RWPE2 (cell line): ENCODE data around the gene EPN3.
A peak's percentile ranks its signal among the peaks of the same experiment; 100 is the strongest.

Experiments used
- ATAC-seq: fragments of 200-7000 bp; cut with Tn5 transposase; 3 replicates; pipeline ENCODE4 v1.9.1; 2021; ENCODE audit warnings: low read depth
- DNase-seq: peaks from one replicate; pipeline ENCODE4 v3.0.0-alpha.2; 2020; ENCODE audit warnings: low spot score
- H3K27ac ChIP-seq: fragments of 450-650 bp; 2 replicates; pipeline ENCODE4 v1.5.1; 2017; ENCODE audit warnings: mild to moderate bottlenecking; ENCODE audit not compliant: poor library complexity, severe bottlenecking
- H3K27me3 ChIP-seq: fragments of 250-450 bp; sonication (Bioruptor Pico); 2 replicates; pipeline ENCODE4 v1.5.1; 2021; ENCODE audit warnings: mild to moderate bottlenecking, moderate library complexity; ENCODE audit not compliant: insufficient read depth, poor library complexity, severe bottlenecking
- H3K36me3 ChIP-seq: fragments of 250-450 bp; sonication (Bioruptor Pico); 2 replicates; pipeline ENCODE4 v1.5.1; 2020; ENCODE audit warnings: low read depth, mild to moderate bottlenecking, moderate library complexity
- H3K4me1 ChIP-seq: fragments of 250-450 bp; sonication (Bioruptor Pico); 2 replicates; pipeline ENCODE4 v1.5.1; 2021; ENCODE audit warnings: mild to moderate bottlenecking, moderate library complexity; ENCODE audit not compliant: insufficient read depth, poor library complexity, severe bottlenecking
- H3K4me3 ChIP-seq: fragments of 250-450 bp; sonication (Bioruptor Pico); 2 replicates; pipeline ENCODE4 v1.5.1; 2021; ENCODE audit warnings: mild to moderate bottlenecking, moderate library complexity; ENCODE audit not compliant: severe bottlenecking
- H3K9me3 ChIP-seq: fragments of 250-450 bp; sonication (Bioruptor Pico); 2 replicates; pipeline ENCODE4 v1.5.1; 2021; ENCODE audit warnings: mild to moderate bottlenecking, moderate library complexity; ENCODE audit not compliant: severe bottlenecking
- TF ChIP-seq, protein P1 (sequence below): fragments of 450-650 bp; IDR thresholded peaks from one replicate; pipeline ENCODE4 v1.5.1; 2017; ENCODE audit warnings: mild to moderate bottlenecking, moderate library complexity; ENCODE audit not compliant: poor library complexity, severe bottlenecking

Gene EPN3

DNA sequence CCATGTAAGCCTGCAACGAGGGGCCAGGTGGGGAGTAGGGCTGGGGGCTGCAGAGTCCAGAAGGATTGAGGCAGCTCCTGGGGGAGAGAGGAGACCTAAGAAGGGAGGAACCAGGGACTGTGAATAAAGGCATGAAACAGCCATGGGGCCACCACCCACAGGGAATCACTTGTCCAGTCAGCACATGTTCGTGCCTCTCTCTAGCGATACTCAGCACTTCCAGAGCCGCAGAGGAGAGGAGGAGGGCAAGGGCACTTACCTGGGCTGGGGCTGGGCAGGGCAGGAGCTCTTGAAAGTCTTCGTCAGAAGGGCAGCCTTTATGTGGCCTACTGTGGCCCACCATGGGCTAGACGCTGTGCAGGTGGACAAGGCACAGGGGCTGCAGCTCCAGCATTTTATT is 52.2 kb downstream of the EPN3 start:
- Histone ChIP-seq H3K9me3 (no peaks in the 10 kb centered on the region), H3K4me1 (peaks cover 4% of the 10 kb centered on the region), H3K36me3 (no peaks in the 10 kb centered on the region), H3K27me3 (no peaks in the 10 kb centered on the region), H3K27ac (no peak overlapping the region), H3K4me3 (no peak overlapping the region)
- DNase-seq, result no peak
- ATAC-seq, result peak; percentile 30; the same call in 1 of the 3 replicates
- TF ChIP-seq, protein P1, sequence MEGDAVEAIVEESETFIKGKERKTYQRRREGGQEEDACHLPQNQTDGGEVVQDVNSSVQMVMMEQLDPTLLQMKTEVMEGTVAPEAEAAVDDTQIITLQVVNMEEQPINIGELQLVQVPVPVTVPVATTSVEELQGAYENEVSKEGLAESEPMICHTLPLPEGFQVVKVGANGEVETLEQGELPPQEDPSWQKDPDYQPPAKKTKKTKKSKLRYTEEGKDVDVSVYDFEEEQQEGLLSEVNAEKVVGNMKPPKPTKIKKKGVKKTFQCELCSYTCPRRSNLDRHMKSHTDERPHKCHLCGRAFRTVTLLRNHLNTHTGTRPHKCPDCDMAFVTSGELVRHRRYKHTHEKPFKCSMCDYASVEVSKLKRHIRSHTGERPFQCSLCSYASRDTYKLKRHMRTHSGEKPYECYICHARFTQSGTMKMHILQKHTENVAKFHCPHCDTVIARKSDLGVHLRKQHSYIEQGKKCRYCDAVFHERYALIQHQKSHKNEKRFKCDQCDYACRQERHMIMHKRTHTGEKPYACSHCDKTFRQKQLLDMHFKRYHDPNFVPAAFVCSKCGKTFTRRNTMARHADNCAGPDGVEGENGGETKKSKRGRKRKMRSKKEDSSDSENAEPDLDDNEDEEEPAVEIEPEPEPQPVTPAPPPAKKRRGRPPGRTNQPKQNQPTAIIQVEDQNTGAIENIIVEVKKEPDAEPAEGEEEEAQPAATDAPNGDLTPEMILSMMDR, result no peak

DNA sequence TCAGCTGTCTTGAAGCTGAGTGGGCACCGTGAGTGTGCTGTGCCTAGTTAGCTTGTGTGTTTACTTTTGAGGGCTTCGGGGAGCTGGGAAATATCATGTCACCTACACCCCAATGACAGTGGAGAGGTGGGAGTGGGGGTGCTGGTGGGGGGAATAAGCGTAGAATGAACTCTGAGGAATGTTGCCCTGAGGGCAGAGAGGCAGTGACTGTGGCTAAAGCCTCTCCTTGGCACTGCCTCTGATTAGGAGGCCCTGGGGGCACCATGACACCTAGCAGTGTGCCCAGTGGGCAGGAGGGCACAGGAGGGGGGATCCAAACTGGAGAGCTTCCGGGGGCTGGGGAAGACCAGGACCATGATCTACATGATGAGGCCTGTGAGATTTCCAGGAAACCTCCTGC is 52.8 kb downstream of the EPN3 start:
- TF ChIP-seq, protein P1, result no peak
- ATAC-seq, result no peak
- Histone ChIP-seq H3K27me3 (no peaks in the 10 kb centered on the region), H3K27ac (no peak overlapping the region), H3K9me3 (no peaks in the 10 kb centered on the region), H3K36me3 (no peaks in the 10 kb centered on the region), H3K4me1 (peaks cover 4% of the 10 kb centered on the region), H3K4me3 (no peak overlapping the region)
- no peak for DNase-seq

DNA sequence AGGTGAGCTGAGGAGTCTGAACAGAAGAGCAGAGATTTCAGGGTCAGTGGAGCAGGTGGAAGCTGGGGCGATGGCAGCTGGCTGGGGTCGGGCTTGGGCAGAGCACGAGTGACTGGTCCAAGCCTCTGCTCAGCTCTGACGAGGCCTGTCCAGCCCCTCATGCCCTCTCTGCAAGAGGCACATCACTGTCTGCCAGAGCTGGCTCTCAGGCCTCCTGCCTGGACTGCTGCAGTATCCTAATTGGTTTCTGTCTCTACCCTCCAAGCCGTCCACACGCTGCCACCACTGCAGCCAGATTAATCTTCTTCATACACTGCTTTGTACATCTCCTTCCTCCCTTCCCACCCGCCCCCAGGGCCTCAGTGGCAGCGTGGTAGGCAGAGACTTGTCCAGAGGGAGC is 53.4 kb downstream of the EPN3 start:
- no peaks in the 10 kb centered on the region for H3K9me3 ChIP-seq
- H3K27ac ChIP-seq, result no peak overlapping the region
- H3K27me3 ChIP-seq, result no peaks in the 10 kb centered on the region
- no peaks in the 10 kb centered on the region for H3K36me3 ChIP-seq
- H3K4me1 ChIP-seq, result peaks cover 4% of the 10 kb centered on the region
- ATAC-seq (no peak), DNase-seq (no peak)
- TF ChIP-seq, protein P1, result no peak
- no peak overlapping the region for H3K4me3 ChIP-seq

DNA sequence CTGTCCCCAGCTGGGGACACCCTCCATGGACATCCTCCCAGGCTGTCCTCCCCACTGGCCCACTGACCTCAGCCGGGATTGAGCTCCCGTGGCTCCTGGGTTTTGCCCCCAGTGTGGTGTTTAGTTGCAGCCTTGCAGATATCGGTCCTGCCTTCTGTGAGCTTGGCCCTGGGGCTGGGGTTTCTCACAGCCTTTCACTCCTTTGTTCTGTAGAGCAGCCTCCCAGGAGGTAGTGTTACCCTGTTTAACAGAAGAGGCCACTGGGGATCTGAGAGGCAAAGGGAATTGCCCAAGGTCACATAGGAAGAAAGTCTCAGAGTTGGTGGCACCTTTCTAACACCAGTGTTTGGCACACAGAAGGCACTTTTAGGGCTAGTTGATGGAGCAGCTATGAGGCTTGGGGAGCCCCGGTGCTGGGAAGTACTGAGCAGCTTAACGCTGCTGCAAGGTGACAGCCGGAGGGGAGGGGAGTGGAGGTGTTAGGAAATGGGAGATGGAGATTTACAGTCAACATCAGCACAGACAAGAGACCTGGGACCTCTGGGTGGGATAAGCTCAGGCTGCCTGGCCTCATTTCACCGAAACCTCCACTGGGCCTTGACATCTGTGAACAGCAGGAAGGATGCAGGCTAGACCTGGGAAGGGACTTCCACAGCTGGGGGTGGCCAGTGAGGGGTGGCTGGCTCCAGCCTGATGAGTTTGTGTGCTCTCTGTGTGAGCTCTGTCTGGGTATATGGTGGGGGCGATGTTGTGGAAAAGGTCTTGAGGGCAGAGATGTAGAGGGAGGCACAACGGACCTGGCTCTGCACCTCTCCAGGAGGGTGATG is 54.1 kb downstream of the EPN3 start:
- H3K4me1 ChIP-seq, result peaks cover 4% of the 10 kb centered on the region

More for the DNA sequence above, 54.1 kb downstream of the EPN3 start:
- Histone ChIP-seq H3K27ac (no peak overlapping the region), H3K36me3 (no peaks in the 10 kb centered on the region), H3K9me3 (no peaks in the 10 kb centered on the region), H3K27me3 (no peaks in the 10 kb centered on the region), H3K4me3 (no peak overlapping the region)
- DNase-seq (no peak), ATAC-seq (no peak)
- TF ChIP-seq, protein P1, result no peak
